ENCODE results near the gene CALML6.
A peak's percentile ranks its signal among the peaks of the same experiment; 100 is the strongest.

CALML6 gene

DNA sequence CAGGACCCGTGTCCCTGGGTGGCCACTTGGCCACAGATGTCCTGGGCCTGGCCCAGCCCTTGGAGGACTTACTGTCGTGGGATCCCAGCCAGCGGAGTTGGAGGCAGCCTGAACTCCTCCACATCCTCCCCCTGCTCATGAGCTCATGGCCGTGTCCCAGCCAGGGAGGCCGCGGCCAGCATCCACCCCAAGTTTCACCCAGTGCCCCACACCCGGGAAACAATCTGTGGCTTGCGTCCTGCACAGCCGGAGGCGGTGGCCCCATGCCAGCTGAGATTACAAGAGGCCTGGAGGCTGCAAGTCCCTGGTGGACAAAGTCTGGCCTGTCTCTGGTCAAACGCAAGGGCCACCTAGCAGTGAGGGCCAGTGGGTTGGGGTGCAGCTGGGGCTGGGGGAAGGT lies 31.5 kb downstream of the CALML6 start:
- DNase-seq = no peak

DNA sequence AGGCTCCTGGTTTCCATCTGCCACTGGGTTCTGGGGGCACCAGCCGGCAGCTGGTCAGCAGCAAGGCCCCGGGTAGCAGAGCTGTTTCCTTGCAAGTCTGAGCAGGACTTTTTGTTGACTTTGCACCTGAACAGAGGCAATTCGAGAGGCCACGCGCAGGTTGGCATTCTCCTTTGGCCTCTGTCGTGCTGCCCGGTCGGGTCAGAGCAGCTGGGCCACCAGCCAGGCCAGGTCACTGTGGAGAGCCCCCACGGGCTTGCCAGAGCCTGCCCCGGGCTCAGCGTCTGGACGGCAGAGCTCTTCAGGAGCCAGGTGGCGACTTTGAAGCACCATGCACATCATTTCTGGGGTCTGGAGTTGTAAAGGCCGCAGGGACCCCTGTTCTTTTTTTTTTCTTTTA lies 32.4 kb downstream of the CALML6 start:
- no peak for DNase-seq

DNA sequence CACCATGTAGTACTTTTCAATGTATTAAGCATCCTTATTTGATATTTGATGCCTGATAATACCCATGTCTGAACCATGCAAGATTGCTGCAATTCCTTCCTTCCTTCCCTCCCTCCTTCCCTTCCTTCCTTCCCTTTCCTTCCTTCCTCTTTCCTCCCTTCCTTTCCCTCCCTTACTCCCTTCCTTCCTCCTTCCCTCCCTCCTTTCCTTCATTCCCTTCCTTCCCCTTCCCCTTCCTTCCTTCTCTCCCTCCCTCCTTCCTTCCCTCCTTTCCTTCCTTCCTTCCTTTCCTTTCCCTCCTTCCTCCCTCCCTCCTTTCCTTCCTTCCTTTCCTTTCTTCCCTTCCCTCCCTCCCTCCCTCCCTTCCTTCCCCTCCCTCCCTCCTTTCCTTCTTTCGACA lies 33.7 kb downstream of the CALML6 start:
- DNase-seq = no peak

DNA sequence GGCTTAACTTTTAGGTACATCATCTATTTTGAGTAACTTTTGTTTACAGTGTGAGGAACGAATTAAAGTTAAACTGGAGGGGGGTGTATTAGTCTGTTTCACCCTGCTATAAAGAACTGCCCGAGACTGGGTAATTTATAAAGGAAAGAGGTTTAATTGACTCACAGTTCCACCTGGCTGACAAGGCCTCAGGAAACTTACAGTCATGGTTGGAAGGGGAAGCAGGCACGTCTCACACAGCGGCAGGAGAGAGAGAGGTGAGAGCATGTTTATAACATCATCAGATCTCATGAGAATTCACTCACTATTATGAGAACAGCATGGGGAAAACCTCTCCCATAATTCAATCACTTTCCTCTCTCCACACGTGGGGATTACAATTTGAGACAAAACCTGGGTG lies 35.9 kb downstream of the CALML6 start:
- DNase-seq = no peak

DNA sequence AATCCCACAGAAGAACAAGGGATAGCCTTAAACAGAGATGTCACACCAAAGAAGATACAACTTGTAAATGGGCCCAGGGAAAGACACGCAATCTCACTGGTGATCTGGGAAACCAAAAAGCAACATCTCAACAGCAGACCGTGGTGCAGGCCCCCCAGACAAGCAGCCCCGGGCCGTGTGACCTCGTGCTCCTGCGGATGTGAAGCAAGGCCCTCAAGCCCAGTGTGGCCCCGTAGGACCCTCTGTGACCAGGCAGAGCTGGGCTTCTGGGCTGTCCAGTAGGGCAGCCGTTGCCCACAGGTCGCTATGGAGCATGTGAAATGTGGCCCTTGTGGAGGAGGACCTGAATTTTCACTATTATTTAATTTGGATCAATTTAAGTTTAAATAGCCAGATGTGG lies 39.0 kb downstream of the CALML6 start:
- DNase-seq = no peak

DNA sequence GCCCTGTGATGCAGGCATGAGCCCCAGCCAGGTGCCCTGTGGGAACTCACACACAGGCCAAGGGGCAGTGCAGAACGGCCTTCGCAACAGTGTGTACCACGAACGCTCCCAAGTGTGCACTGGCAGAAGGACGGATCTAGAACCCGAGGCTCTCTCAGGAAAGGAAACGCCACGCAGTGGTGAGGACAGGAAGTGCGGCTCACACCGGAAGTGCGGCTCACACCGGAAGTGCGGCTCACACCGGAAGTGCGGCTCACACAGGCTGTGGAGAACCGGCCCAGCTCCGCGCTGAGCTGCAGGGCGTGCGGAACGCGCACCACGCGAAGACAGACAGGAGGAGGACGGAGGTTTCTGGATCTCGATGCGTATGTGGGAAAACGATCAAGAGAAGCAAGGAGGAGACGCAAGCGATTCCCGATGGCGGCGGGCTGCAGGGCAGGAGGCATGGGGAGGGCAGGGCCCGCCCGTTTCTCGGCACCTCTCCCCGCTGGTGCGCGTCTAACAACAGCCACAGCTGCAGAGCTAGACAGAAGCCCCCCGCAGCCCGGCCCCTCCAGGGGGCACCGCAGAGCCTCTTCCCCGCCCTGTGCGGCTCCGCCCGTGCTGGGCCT lies 39.9 kb downstream of the CALML6 start:
- no peak for DNase-seq

DNA sequence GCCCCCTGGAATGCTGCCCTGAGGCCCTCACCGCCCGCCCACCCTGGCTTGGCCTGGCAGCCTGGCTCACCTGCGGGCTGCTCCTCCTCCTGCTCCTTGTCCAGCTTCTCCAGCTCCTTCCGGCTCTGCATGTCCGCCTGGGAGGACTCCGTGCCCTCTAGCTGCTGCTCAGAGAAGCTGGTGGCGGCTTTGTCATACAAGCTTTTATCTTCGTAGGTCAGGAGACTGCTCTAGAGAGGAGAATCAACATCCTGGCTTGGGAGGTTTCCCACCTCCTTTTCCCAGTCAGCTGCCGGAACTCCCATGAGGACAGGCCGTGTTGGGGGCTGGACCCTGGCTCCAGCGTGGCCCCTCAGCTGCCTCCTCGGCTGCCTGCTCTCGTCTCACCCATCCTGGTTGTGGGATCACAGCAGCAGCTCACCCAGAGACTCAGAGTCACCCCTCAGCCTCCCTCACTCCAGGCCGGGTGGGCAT lies 40.6 kb downstream of the CALML6 start:
- no peak for DNase-seq

DNA sequence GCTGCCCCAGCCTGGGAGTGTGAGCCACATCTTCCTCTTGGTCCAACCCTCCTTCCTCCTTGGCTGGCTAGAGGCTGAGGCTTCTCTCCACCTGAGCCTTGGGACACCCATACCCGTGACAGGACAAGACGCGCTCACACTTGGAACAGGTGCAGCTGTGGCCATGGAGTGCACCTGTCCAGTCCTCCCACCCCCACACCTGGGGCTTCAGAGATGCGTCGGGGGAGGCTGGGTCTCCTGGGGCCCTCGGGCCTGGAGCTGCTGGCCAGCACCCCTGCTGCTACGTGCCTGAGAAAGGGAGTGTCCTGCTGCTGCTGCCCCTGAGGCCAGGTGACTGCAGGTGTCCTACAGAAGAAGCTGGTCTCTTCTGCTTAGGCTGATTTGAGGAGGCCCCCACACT lies 41.0 kb downstream of the CALML6 start:
- DNase-seq = no peak

DNA sequence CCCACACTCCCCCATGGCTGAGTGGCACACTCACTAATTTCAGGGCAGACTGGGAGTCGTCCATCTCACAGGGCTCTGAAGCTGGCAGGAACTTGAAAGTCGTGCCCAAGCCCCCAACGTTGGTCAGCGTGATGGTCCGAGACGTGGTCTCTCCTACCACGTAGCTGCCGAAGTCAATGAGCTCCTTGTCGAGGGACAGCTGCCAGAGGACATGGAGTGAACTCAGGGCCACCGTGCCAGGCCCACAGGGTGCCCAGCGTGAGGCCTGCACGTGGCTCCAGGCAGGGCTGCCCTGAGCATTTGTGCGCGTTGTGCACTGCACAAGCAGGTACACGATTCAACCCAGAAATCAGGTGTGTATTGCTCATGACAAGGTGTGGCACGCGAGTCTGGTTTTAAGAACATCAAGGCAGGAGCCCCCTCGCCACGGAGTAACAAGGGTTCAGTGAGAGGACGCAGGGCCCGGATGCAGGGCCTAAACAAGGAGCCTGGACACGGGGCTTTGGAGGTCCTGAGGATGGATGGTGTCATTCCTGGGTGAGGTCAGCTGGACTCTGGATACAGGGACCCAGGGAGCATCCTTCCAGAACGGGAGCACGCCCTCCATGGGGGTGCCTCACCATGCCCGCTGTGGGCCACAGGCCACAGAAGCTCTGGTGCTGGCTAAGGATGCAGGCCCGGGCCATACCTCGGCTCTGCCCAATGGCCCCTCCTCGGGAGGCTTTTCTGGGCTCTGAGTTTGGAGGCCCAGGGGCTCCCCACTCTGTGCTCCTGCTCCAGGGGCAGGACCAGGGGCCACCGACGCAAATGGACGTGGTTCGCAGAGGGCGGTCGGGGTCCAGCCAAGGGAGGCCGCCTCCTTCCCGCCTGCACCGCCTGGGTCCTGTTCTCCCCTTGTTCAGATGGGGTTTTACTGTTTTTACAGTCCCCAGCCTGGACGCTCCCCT lies 41.8 kb downstream of the CALML6 start:
- no peak for DNase-seq

DNA sequence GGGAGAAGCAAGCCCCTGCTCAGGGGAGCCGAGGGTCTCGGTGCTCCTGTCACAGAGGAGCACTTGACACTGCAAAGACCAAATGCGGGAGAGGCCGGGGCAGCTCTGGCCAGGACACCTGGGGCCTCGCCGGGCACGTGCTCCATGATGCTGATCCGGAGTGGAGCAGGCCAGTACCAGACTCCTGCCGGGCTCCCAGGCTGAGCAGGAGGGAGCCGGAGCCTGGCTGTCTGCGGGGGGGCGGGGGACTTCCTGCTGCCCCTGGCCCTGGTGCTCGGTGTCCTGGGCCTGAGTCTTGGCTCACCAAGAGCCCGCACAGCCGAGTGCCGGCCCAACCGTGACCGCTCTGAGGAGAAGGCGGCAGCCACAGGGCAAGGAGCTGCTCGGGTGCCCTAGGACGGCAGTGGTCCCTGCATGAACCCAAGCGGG lies 42.5 kb downstream of the CALML6 start:
- no peak for DNase-seq

DNA sequence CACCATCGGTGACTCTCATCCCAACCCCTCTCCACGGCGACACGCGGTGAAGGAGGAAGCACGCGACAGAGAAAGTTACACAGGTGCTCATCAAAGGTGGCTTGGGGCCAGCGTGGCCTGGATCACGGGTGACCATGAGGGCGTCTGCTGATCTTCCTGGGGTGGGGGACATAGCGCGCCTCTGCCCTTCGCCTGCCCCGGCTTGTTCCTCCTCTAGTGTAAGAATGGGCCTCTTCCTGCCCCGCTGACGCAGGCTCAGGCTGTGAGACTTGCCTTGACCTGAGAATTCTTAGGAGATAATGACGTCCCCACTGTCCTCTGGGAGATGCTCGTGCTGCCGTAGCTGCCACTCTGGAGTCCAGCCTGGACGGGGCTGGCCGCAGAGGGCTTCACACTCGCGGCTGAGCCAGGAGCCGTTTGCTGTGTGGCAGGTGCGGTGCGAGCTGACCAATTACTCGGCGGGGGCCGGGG lies 43.0 kb downstream of the CALML6 start:
- DNase-seq = no peak

DNA sequence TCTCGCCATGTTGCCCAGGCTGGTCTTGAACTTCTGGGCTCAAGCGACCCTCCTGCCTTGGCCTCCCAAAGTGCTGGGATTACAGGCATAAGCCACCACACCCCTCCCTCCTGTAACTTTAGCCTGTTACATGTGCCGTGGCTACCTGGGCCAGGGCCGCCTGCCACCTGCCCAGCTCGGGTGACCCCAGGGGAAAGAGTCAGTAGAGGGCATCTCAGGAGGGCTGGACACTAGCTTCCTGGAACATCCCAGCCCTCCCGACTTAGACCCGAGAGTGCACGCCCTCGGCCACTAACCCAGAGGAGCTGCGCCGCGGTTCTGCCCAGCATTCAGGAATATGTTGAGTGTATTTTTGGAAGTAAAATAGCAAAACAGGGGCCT lies 44.4 kb downstream of the CALML6 start:
- DNase-seq = no peak

DNA sequence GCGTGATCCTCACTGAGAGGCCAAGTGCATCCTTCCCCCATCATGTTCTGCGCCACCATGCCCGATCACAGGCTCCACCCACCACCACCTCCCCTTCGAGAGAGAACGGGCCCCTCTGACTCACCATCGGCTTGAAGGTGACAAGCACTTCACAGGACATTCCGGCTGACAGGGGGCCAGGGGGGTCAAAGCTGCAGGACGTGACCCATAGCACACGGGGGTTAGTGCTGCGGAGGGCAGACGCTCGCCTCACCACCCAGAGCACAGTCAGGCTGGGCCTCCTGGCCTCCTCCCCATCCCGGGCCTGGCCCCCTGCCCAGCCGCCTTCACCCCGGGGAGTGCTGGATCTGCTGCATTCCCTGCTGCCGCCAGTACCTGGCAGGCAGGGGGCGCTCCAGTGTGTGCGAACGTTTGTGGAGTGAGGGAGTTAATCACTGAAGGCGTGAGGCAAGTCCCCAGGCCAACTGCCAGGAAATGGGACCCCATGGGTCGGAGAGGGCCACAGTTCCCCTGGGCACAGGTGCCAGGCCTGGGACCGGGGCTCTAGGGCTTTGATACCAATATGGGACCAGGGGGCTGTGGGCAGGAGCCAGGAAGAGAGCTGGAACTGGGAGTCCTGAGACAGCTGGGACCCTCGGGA lies 44.9 kb downstream of the CALML6 start:
- peak; percentile 84 for DNase-seq

DNA sequence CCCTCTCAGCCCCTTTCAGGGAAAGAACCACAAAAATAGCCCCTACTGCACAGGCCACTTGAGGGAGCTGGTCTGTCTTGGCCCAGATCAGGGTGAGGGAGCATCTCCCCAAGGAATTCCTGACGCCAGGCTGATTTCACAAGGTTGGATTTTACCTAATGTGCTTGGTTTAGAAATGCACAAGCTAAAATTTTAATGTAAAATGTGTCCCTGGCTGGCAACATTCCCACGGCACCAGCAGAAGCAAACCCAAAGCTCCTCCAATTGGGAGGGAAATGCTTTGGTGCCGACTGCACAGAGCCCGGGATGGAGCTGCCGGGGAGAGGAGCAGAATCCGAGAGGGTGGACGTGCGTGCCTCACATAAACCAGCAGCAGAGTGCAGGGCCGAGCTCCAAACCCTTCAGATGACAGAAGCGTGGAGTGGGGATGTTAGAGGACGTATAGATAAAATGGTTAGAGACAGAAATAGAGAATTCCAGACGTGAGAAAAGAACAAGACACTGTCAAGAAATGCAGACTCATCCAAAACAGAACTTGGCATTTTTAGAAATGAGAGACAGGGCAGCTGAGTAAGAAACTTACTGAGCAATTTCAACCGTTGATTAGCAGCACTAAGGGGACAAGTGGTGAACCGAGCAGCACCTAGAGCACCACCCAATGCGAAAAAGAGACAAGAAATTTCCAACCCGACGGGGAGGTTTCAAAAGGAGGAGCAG lies 45.6 kb downstream of the CALML6 start:
- no peak for DNase-seq

DNA sequence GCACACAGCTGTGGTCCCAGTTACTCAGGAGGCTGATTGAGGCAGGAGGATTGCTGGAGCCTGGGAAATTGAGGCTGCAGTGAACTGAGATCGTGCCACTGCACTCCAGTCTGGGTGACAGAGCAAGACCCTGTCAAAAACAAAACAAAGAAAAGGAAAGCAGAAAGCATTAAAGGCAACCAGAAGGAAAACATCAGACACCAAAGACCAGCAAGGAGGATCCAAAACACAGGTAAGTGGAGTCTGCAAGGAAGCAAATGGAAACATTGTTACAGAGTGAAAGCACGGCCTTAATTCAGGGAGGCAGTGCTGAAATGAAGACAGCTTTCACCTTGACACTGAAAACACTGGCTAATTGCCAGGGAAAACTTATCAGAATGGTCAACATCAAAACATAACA lies 47.7 kb downstream of the CALML6 start:
- no peak for DNase-seq

DNA sequence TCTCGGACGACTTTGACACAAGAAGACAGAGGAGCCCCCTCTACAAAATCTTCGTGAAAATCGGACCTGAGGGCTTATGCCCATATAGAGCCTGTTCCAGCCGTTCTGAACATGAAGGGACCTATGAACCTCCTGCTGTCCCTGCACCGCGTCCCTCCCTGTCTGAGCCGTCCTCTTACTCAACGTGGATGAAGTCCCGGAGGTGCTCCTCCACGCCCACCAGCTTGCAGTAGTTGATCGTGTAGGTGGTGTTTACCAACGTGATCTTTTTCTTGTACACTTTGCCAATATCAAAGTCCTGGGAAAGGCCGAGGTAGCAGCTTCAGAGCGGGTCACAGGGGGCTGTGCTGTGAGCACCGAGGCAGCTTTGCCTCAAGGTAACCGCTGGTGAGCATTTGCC lies 48.5 kb downstream of the CALML6 start:
- DNase-seq = no peak

DNA sequence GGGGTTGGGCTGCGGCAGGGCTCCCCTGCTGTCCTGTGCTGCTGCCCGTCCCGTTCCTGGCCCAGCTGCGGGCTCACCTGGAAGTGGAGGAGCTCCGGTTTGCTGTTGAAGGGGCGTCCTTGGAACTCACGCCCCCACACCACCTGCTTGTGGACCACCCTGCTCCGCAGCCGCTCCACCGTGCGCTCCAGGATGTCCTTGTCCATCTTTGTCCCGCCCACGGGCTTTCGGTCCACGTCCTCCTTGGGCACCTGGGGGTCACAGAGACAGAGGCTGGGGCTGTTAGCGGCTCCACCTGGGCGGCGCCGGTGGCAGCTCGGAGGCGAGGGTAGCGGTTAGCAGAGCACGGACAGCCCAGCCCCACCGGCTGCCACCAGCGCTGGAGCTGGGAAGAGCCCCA lies 49.8 kb downstream of the CALML6 start:
- no peak for DNase-seq

DNA sequence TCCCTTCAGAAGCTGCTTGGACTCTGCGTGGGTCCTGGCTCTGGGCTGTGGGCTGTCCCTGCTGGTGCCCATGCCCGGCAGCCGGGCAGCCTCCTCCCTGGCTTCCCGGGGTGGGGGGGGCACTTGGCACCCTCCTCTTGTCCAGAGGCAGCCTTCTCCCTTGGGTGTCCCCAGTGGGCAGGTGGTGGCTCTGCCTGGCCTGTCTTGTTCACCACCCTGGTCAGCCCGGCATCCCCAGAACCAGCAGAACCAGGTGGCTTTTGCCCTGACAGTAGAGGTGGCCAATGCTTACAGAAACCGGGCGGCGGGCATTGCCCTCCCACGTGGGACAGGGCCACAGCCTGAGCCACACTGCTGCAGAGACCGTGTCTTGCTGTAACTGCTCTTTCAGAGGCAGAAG lies 50.5 kb downstream of the CALML6 start:
- DNase-seq = no peak

DNA sequence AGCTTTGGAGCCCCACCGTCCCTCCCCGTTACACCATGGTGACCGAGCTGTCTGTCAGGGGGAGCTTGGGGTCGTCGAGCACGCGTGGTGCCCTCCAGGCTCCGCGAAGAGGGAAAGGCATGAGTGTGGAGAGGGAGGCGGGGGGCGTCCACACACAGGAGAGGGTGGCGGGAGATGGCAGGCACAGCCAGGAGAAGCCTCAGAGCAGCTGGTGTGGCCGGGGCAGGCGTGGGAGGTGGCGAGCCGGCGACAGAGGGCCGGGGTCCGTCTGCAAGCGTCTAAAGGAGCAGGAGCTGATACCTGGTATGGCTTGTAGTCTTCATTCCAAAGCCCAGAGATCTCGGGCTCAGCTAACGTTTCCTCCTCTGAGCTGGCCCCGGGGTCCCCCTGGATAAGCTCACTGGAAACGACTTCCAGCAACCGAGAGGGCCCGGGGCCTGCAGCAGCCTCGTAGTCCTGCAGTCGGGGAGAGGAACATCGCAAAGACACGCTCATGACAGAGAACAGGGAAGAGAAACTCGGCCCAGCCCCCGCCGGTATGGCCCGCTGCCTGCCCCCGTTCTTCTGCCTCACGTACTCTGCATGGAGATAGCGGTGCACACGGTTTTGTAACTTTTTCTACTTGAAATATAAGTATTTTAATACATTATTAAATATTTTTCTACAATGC lies 51.1 kb downstream of the CALML6 start:
- DNase-seq = no peak
